Keratinocyte (primary cell): ENCODE results near the gene LHX4.

Experiments used
- EZH2 ChIP-seq: IDR thresholded peaks from one replicate; pipeline ENCODE4 v1.6.1; 2012; ENCODE audit warnings: inconsistent platforms, mild to moderate bottlenecking, low read length, moderate library complexity
- TF ChIP-seq, protein P1 (sequence below), 3 experiments: IDR thresholded peaks in 1 of 3; conservative IDR thresholded peaks in 1 of 3; optimal IDR thresholded peaks in 1 of 3; 2 replicates in 2 of 3; 3 replicates in 1 of 3; pipeline versions ENCODE3 to v1.5.1; 2011; ENCODE audit warnings: low read length in 3 of 3, mild to moderate bottlenecking in 3 of 3, moderate library complexity in 2 of 3, control low read depth in 1 of 3, inconsistent platforms in 1 of 3; ENCODE audit not compliant: insufficient read depth in 2 of 3; ENCODE audit errors: extremely low read depth in 1 of 3

DNA sequence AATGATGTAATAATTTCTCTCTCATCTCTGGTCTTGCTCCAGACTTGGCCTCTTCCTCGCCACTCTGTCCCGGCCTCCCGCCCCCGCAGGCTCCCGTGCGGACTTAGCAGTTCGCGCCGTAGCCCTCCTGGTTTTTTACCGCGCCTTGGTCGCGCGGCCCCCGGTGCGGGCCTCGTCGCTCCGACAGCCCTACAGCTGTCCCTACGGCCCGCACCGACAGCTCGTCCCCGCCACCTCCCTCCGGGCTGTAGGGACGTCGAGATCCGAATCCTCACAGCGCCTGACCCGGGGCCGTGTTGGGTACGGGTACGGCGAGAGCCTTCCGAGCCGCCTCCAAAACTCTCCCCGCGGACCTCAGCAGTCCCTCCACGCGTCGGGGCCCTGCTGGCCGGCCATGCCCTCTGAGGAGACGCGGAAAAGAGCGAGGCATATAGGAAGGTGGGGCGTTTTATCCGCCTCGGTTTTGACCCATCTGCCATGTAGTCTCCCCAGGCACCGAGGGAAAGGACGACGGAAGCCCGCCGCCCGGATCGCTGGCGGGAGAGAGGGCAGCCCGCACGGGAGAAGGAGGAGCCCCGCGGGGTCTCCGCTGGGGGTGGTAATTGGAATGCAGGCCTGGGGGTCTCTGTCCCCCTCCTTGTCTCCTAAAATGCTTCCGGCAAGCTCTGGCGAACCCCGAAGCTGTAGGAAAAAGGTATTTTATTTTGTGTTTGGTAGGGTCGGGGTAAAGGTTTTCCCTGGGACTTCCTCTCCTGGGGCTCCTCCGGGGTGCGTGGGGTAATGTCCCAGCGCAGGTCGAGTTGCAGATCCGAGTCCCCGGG is 3.3 kb downstream of the LHX4 start:
- TF ChIP-seq, protein P1, sequence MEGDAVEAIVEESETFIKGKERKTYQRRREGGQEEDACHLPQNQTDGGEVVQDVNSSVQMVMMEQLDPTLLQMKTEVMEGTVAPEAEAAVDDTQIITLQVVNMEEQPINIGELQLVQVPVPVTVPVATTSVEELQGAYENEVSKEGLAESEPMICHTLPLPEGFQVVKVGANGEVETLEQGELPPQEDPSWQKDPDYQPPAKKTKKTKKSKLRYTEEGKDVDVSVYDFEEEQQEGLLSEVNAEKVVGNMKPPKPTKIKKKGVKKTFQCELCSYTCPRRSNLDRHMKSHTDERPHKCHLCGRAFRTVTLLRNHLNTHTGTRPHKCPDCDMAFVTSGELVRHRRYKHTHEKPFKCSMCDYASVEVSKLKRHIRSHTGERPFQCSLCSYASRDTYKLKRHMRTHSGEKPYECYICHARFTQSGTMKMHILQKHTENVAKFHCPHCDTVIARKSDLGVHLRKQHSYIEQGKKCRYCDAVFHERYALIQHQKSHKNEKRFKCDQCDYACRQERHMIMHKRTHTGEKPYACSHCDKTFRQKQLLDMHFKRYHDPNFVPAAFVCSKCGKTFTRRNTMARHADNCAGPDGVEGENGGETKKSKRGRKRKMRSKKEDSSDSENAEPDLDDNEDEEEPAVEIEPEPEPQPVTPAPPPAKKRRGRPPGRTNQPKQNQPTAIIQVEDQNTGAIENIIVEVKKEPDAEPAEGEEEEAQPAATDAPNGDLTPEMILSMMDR (optimal IDR thresholded peaks at IDR 0.05 in 1 of 3, IDR thresholded peaks at IDR 0.05 in 1 of 3, conservative IDR thresholded peaks at IDR 0.05 in 1 of 3; ENCODE audit: extremely low read depth in 1 of 3, insufficient read depth in 2 of 3, low read length in 3 of 3) = no peak
- TF ChIP-seq EZH2 = peak; percentile 99
